ENCODE measurements around the gene PLOD1. TPM values are rescaled to one million over a fixed set of nuclear protein-coding genes. Genes with fewer than 3 reads are reported as not detected.

PLOD1 gene
- total and polyA plus RNA-seq, 2 of the 13 experiments (the other 11 are each of a cell fraction or from before 2014, with no cell fraction given) = 70.1 to 318 TPM

- TF ChIP-seq BCLAF1 (IDR thresholded peaks at IDR 0.05) (no peak), ZXDC (CRISPR knock-in tag; IDR thresholded peaks at IDR 0.05) (no peak), ZSCAN9 (CRISPR knock-in tag; IDR thresholded peaks at IDR 0.05; ENCODE audit: borderline replicate concordance) (no peak), ZNF230 (CRISPR knock-in tag; IDR thresholded peaks at IDR 0.05) (no peak), ZNF878 (CRISPR knock-in tag; IDR thresholded peaks at IDR 0.05) (no peak), ZNF782 (CRISPR knock-in tag; IDR thresholded peaks at IDR 0.05; ENCODE audit: borderline replicate concordance) (no peak), ZNF430 (CRISPR knock-in tag; IDR thresholded peaks at IDR 0.05) (no peak), IKZF4 (CRISPR knock-in tag; IDR thresholded peaks at IDR 0.05; ENCODE audit: borderline replicate concordance, low read depth, not compliant biosample characterization) (no peak), ZNF207 (IDR thresholded peaks at IDR 0.05; ENCODE audit: borderline replicate concordance) (no peak), ZNF598 (CRISPR knock-in tag; IDR thresholded peaks at IDR 0.05; ENCODE audit: borderline replicate concordance) (no peak), RXRB (CRISPR knock-in tag; IDR thresholded peaks at IDR 0.05; ENCODE audit: borderline replicate concordance) (peak; percentile 51), DPF2 (CRISPR knock-in tag; IDR thresholded peaks at IDR 0.05; ENCODE audit: borderline replicate concordance, low read depth) (peak; percentile 43; the same call in 1 of the 2 replicates), SMAD3 (CRISPR knock-in tag; IDR thresholded peaks at IDR 0.05) (0 out of 2 replicates have a peak, but pooled peaks have one; percentile 37), PLSCR1 (CRISPR knock-in tag; IDR thresholded peaks at IDR 0.05; ENCODE audit: borderline replicate concordance) (no peak), HNF1A (IDR thresholded peaks at IDR 0.05; ENCODE audit: low read depth) (no peak), HNF1A (CRISPR knock-in tag; IDR thresholded peaks at IDR 0.05; ENCODE audit: borderline replicate concordance) (0 out of 2 replicates have a peak, but pooled peaks have one; percentile 38), EP300 (IDR thresholded peaks at IDR 0.05; ENCODE audit: low read depth in 2 of 2, low read length in 2 of 2) (peak in 1 of 2 experiments; percentile 47; a peak in 2 of 4 replicates), EP300 (CRISPR knock-in tag; IDR thresholded peaks at IDR 0.05; ENCODE audit: borderline replicate concordance) (0 out of 2 replicates have a peak, but pooled peaks have one; percentile 8)
Measured at GRCh38 chr1:11927866-11928592, 6.5 kb upstream of the PLOD1 start (continued).
